Activated T-cell treated with anti-CD3 and anti-CD28 coated beads, Interleukin-2, amount 50 U/mL, for 72 hours (primary cell): Measurements from ENCODE around the gene C10orf143. TPM values are rescaled to one million over a fixed set of nuclear protein-coding genes. Genes with fewer than 3 reads are reported as not detected.
"Not testable (repeated sequence)": the region's sequence is repeated elsewhere in the genome, so short reads cannot be mapped to it uniquely, and the experiment has no call there.

Source experiments
- ATAC-seq, 2 donors: fragments of 150-1000 bp; cut with Tn5 transposase; replicated peaks in 1 of 2; 2 replicates each; pipeline ENCODE4 v1.10.0; 2021; ENCODE audit warnings: moderate library complexity in 2 of 2, mild to moderate bottlenecking in 1 of 2
- DNase-seq, 2 donors: peaks; one replicate each; pipeline ENCODE4 v3.0.0; 2021 to 2022; ENCODE audit warnings: mixed read lengths in 1 of 2
- H3K27ac Mint-ChIP-seq: one replicate; pipeline ENCODE4 v1.8.0; 2022; ENCODE audit warnings: mild to moderate bottlenecking, moderate library complexity, mixed read lengths
- H3K27me3 Mint-ChIP-seq: one replicate; pipeline ENCODE4 v1.8.0; 2022; ENCODE audit warnings: low read depth, mixed read lengths
- H3K36me3 Mint-ChIP-seq, 2 donors: one replicate each; pipeline ENCODE4 v1.8.0; 2022; ENCODE audit warnings: mixed read lengths in 2 of 2, mild to moderate bottlenecking in 1 of 2; ENCODE audit not compliant: insufficient read depth in 2 of 2
- H3K4me1 Mint-ChIP-seq: one replicate; pipeline ENCODE4 v1.8.0; 2022; ENCODE audit warnings: low read depth, mixed read lengths
- H3K4me3 Mint-ChIP-seq, 2 donors: one replicate each; pipeline ENCODE4 v1.8.0; 2022; ENCODE audit warnings: mild to moderate bottlenecking in 2 of 2, mixed read lengths in 2 of 2, moderate library complexity in 2 of 2
- H3K9me3 Mint-ChIP-seq, 2 donors: one replicate each; pipeline ENCODE4 v1.8.0; 2022; ENCODE audit warnings: mixed read lengths in 2 of 2
- total RNA-seq, 2 donors: library from RNA; stranded (reverse); gene quantifications; one replicate each; pipeline ENCODE4 v1.2.3, GENCODE V29; 2022

The C10orf143 gene
- total RNA-seq, 2 donors from 2014 or later: 6.4 to 12.0 TPM

DNA sequence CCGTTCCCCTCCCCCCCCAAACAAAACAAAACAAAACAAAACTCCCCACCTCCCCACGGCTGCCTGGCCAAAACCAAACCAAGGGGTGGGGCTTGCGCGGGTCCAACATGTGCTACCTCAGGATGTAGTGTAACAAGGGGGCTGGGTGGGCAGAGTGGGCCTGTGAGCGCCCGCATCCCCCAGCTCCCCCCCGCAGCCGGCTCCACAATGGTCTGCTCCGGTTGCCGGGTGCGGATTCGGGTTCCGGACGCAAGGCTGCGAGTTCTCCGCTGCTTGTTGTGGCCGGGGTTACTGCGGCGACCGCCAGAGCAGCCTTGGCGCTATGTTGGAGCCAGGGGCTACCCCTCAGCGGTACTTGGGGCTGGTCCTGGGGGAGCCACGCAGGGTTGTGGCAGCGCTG lies 4.9 kb downstream of the C10orf143 start:
- no peak overlapping the region for H3K27ac Mint-ChIP-seq
- H3K4me3 Mint-ChIP-seq: peak overlapping the region; percentile 15 to 96
- peaks cover 39% of the 10 kb centered on the region for H3K4me1 Mint-ChIP-seq
- no peaks in the 10 kb centered on the region for H3K9me3 Mint-ChIP-seq
- no peaks in the 10 kb centered on the region for H3K27me3 Mint-ChIP-seq
- peaks cover 2% of the 10 kb centered on the region in 2 donors for H3K36me3 Mint-ChIP-seq
- DNase-seq (no peak), ATAC-seq (no peak)

GRCh38 chr10:130099344-130099743 lies 11.3 kb downstream of the C10orf143 start:
- ATAC-seq (no peak), DNase-seq (no peak)
- peaks cover 3 to 4% of the 10 kb centered on the region in 2 donors for H3K36me3 Mint-ChIP-seq
- no peak overlapping the region for H3K27ac Mint-ChIP-seq
- H3K27me3 Mint-ChIP-seq: no peaks in the 10 kb centered on the region
- no peak overlapping the region for H3K4me3 Mint-ChIP-seq
- no peaks in the 10 kb centered on the region for H3K4me1 Mint-ChIP-seq
- H3K9me3 Mint-ChIP-seq: peaks cover 0 to 2% of the 10 kb centered on the region in 2 donors

GRCh38 chr10:130090565-130090964 lies 20.1 kb downstream of the C10orf143 start:
- H3K27ac Mint-ChIP-seq, DNase-seq, H3K4me1 Mint-ChIP-seq, H3K4me3 Mint-ChIP-seq, H3K27me3 Mint-ChIP-seq, ATAC-seq: not testable (repeated sequence)
- Mint-ChIP-seq H3K9me3 (peaks cover 9 to 10% of the 10 kb centered on the region in 2 donors), H3K36me3 (peaks cover 10 to 29% of the 10 kb centered on the region in 2 donors)

- H3K36me3 Mint-ChIP-seq: peaks cover 0 to 6% of the 10 kb centered on the region in 2 donors
- ATAC-seq (no peak), DNase-seq (no peak)
- H3K27me3 Mint-ChIP-seq: no peaks in the 10 kb centered on the region
- H3K9me3 Mint-ChIP-seq: peaks cover 0 to 2% of the 10 kb centered on the region in 2 donors
- H3K4me3 Mint-ChIP-seq: no peak overlapping the region
- no peak overlapping the region for H3K27ac Mint-ChIP-seq
- H3K4me1 Mint-ChIP-seq: no peaks in the 10 kb centered on the region
Observed at GRCh38 chr10:130080461-130080814, 30.2 kb downstream of the C10orf143 start.

GRCh38 chr10:130079614-130080460 lies 30.8 kb downstream of the C10orf143 start:
- Mint-ChIP-seq H3K27me3 (no peaks in the 10 kb centered on the region), H3K4me1 (no peaks in the 10 kb centered on the region), H3K36me3 (peaks cover 0 to 6% of the 10 kb centered on the region in 2 donors), H3K9me3 (peaks cover 0 to 2% of the 10 kb centered on the region in 2 donors), H3K4me3 (no peak overlapping the region), H3K27ac (no peak overlapping the region)
- ATAC-seq (no peak), DNase-seq (no peak)

DNA sequence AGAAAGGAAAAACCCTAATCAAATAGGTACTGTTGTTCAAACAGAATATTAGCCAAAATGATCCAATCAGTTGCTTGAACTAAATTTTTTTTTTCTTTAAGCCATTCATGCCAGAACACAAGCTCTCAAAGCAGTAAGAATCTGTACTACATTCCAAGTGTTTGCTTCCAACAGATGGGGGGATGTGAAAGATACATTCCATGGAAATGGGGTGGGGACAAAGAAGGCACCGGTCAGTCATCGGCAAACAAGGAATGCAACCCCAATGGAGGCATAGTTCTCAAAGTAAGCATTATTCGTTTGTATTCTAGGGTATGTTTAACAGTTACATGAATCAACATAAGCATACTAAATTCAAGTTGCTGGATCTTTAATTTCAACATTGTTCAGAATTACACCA lies 32.5 kb downstream of the C10orf143 start:
- DNase-seq: no peak
- Mint-ChIP-seq H3K9me3 (no peaks in the 10 kb centered on the region), H3K27ac (no peak overlapping the region), H3K36me3 (peaks cover 2 to 12% of the 10 kb centered on the region in 2 donors), H3K4me3 (no peak overlapping the region), H3K4me1 (no peaks in the 10 kb centered on the region), H3K27me3 (no peaks in the 10 kb centered on the region)
- no peak for ATAC-seq

DNA sequence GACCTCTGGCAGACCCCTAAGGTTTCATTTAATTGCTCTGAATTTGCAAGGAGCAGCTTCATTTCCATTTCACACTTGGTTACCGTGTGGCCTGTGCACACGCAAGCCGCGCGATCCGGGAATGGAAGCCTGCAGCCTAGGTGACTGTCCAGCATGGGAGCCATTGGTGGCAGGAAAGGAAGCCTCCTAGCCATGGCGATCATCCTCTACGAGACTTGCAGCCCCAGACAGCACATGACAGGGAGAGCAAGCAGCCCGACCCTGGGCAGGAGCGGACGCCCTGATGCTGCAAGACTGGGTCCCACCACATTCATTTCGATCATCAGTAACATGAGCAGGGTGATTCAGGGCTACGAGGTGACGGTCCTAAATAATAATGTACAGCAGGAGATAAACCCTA lies 33.9 kb downstream of the C10orf143 start:
- peaks cover 5% of the 10 kb centered on the region in 2 donors for H3K9me3 Mint-ChIP-seq
- H3K36me3 Mint-ChIP-seq: peaks cover 7 to 18% of the 10 kb centered on the region in 2 donors
- DNase-seq (no peak), ATAC-seq (no peak)
- no peaks in the 10 kb centered on the region for H3K27me3 Mint-ChIP-seq
- H3K4me3 Mint-ChIP-seq: no peak overlapping the region
- H3K4me1 Mint-ChIP-seq: no peaks in the 10 kb centered on the region
- H3K27ac Mint-ChIP-seq: no peak overlapping the region

GRCh38 chr10:130074639-130075038 lies 36.0 kb downstream of the C10orf143 start:
- H3K9me3 Mint-ChIP-seq: peaks cover 5% of the 10 kb centered on the region in 2 donors
- H3K4me1 Mint-ChIP-seq: no peaks in the 10 kb centered on the region
- ATAC-seq (no peak), DNase-seq (no peak)
- no peak overlapping the region for H3K4me3 Mint-ChIP-seq
- no peaks in the 10 kb centered on the region for H3K27me3 Mint-ChIP-seq
- H3K27ac Mint-ChIP-seq: no peak overlapping the region
- H3K36me3 Mint-ChIP-seq: peaks cover 7 to 18% of the 10 kb centered on the region in 2 donors

DNA sequence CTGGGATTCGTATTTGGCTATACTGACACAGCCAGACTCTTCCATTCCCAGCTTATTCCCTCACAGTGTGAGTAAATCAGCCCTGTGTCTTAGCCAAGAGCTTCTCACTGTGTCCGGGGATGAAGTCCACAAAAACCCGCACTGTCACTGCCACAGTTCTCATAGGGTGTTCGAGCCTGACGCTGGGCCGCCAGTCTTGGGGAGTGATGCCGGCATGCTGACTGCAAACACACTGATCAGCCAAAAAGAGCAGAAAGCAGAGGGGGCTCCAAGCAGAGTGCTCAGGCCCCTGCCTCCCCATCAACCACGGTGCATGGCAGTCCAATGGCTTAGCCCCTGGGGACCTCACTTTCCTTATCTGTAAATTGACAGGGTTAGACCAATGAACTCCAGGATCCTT lies 36.7 kb downstream of the C10orf143 start:
- DNase-seq (no peak), ATAC-seq (no peak)
- H3K27me3 Mint-ChIP-seq: no peaks in the 10 kb centered on the region
- H3K4me3 Mint-ChIP-seq: no peak overlapping the region
- no peak overlapping the region for H3K27ac Mint-ChIP-seq
- H3K36me3 Mint-ChIP-seq: peaks cover 7 to 18% of the 10 kb centered on the region in 2 donors
- H3K4me1 Mint-ChIP-seq: no peaks in the 10 kb centered on the region
- H3K9me3 Mint-ChIP-seq: peaks cover 5% of the 10 kb centered on the region in 2 donors

- no peak overlapping the region for H3K27ac Mint-ChIP-seq
- H3K9me3 Mint-ChIP-seq: peaks cover 5% of the 10 kb centered on the region in 2 donors
- no peaks in the 10 kb centered on the region for H3K4me1 Mint-ChIP-seq
Observed at GRCh38 chr10:130072247-130072646, 38.4 kb downstream of the C10orf143 start.

GRCh38 chr10:130067893-130068292 lies 42.7 kb downstream of the C10orf143 start:
- Mint-ChIP-seq H3K4me1 (no peaks in the 10 kb centered on the region), H3K4me3 (no peak overlapping the region), H3K27ac (no peak overlapping the region), H3K9me3 (peaks cover 4 to 5% of the 10 kb centered on the region in 2 donors), H3K27me3 (no peaks in the 10 kb centered on the region), H3K36me3 (peaks cover 3 to 7% of the 10 kb centered on the region in 2 donors)
- DNase-seq (no peak), ATAC-seq (no peak)

More at GRCh38 chr10:130072247-130072646, 38.4 kb downstream of the C10orf143 start:
- Mint-ChIP-seq H3K27me3 (no peaks in the 10 kb centered on the region), H3K36me3 (peaks cover 7 to 18% of the 10 kb centered on the region in 2 donors), H3K4me3 (no peak overlapping the region)
- DNase-seq (no peak), ATAC-seq (no peak)

DNA sequence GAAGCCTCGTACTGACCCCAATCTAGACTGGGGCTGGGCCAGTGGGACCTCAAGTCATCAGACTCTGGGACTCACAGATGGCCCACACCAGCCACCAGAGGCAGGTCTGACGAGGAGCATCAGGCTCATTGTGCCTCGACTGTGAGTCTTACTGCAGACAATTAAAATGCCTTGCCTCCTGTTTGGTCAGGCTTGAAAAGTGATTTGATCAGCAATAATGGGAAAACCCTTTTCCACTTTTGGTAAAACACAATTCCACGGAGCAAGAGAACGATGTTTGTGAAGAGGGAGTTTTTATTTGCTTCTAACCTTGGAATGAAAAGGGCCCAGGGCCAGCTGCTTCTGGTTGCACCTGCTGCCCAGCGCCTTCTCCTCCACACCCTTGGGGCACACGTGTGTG lies 43.9 kb downstream of the C10orf143 start:
- ATAC-seq: no peak
- Mint-ChIP-seq H3K4me3 (no peak overlapping the region), H3K9me3 (no peaks in the 10 kb centered on the region), H3K4me1 (no peaks in the 10 kb centered on the region), H3K27me3 (no peaks in the 10 kb centered on the region), H3K36me3 (no peaks in the 10 kb centered on the region), H3K27ac (no peak overlapping the region)
- DNase-seq: no peak

DNA sequence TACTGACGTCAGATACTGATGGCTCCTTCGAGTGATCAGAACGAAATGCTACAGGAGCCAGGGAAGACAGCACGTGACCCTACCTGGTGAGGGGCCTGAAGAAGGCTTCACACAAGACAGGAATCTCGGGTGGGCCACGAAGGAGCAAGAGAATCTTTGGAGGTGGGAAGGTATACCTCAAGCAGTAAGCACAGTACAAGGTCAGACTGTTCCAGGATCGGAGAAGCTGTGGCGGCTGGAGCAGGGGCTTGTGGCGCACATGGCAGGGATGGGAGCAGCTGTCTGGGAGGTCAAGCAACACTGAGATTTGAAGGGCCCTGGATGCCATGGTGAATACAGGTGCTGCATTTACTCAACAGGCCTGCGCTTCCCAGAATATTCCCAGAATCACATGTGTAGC lies 45.4 kb downstream of the C10orf143 start:
- DNase-seq (no peak), ATAC-seq (no peak)
- Mint-ChIP-seq H3K36me3 (no peaks in the 10 kb centered on the region), H3K9me3 (no peaks in the 10 kb centered on the region), H3K27ac (no peak overlapping the region), H3K4me1 (no peaks in the 10 kb centered on the region), H3K4me3 (no peak overlapping the region), H3K27me3 (no peaks in the 10 kb centered on the region)

- no peaks in the 10 kb centered on the region for H3K36me3 Mint-ChIP-seq
- H3K27ac Mint-ChIP-seq: no peak overlapping the region
- ATAC-seq: no peak
Observed at GRCh38 chr10:130064783-130065182, 45.8 kb downstream of the C10orf143 start.

More at GRCh38 chr10:130064783-130065182, 45.8 kb downstream of the C10orf143 start:
- H3K9me3 Mint-ChIP-seq: no peaks in the 10 kb centered on the region
- no peak for DNase-seq
- no peak overlapping the region for H3K4me3 Mint-ChIP-seq
- no peaks in the 10 kb centered on the region for H3K4me1 Mint-ChIP-seq
- no peaks in the 10 kb centered on the region for H3K27me3 Mint-ChIP-seq
